Peyer's patch (tissue), 4 donors: ENCODE measurements around the gene NEB. TPM values are rescaled to one million over a fixed set of nuclear protein-coding genes. Genes with fewer than 3 reads are reported as not detected.
"Not testable (repeated sequence)": the region's sequence is repeated elsewhere in the genome, so short reads cannot be mapped to it uniquely, and the experiment has no call there.

Experiments
- DNase-seq, 3 donors: peaks; one replicate each; pipeline ENCODE4 v3.0.0-alpha.2; 2017 to 2019
- H3K27ac ChIP-seq, 4 donors: fragments of 200-600 bp; sonication (generic); one replicate each; pipeline ENCODE4 v1.5.1; 2016 to 2019
- H3K27me3 ChIP-seq, 2 donors: fragments of 200-600 bp; sonication (generic); one replicate each; pipeline ENCODE4 v1.5.1; 2019
- H3K36me3 ChIP-seq, 3 donors: fragments of 200-600 bp; sonication (generic); one replicate each; pipeline ENCODE4 v1.5.1; 2016 to 2019
- H3K4me1 ChIP-seq, 4 donors: fragments of 200-600 bp; sonication (generic); one replicate each; pipeline ENCODE4 v1.5.1; 2016 to 2019
- H3K4me3 ChIP-seq, 4 donors: fragments of 200-600 bp; sonication (generic); 1 replicate in 3 of 4; 2 replicates in 1 of 4; pipeline ENCODE4 v1.5.1; 2016 to 2019; ENCODE audit warnings: mild to moderate bottlenecking in 1 of 4
- H3K9me3 ChIP-seq, 4 donors: fragments of 200-600 bp; sonication (generic); one replicate each; pipeline ENCODE4 v1.5.1; 2016 to 2019; ENCODE audit warnings: mild to moderate bottlenecking in 1 of 4
- CTCF ChIP-seq, 6 experiments: fragments of 450-650 bp in 4 of 6; fragments of 200-600 bp in 2 of 6; sonication (generic) in 1 of 6; IDR thresholded peaks; one replicate each; pipeline ENCODE4 v1.5.1; 2017 to 2019; ENCODE audit warnings: antibody characterized with exemption in 6 of 6, mild to moderate bottlenecking in 3 of 6, moderate library complexity in 1 of 6
- POLR2A ChIP-seq, 2 donors: fragments of 450-650 bp; IDR thresholded peaks; one replicate each; pipeline ENCODE4 v1.5.1; 2017; ENCODE audit warnings: antibody characterized with exemption in 2 of 2, mild to moderate bottlenecking in 2 of 2, moderate library complexity in 2 of 2
- total RNA-seq, 4 donors: library from RNA; depleted of rRNA; stranded (reverse); fragments of >200 nt; gene quantifications; one replicate each; pipeline ENCODE4 v1.1.0, GENCODE V29; 2016

The NEB gene
- total RNA-seq, 4 donors from 2014 or later: 2.7 to 5.1 (median 4.2) TPM

GRCh38 chr2:151569167-151569566, 165.1 kb downstream of the NEB start:
- Histone ChIP-seq H3K4me3 (no peak overlapping the region), H3K4me1 (no peaks in the 10 kb centered on the region), H3K27ac (no peak overlapping the region), H3K27me3 (no peaks in the 10 kb centered on the region), H3K9me3 (no peaks in the 10 kb centered on the region), H3K36me3 (no peaks in the 10 kb centered on the region)
- no peak for DNase-seq
- TF ChIP-seq POLR2A (IDR thresholded peaks at IDR 0.05): no peak
- TF ChIP-seq CTCF (IDR thresholded peaks at IDR 0.05): no peak

GRCh38 chr2:151568501-151568900, 165.8 kb downstream of the NEB start:
- H3K27ac ChIP-seq: no peak overlapping the region
- TF ChIP-seq CTCF (IDR thresholded peaks at IDR 0.05) (no peak), POLR2A (IDR thresholded peaks at IDR 0.05) (no peak)
- H3K4me1 ChIP-seq: no peaks in the 10 kb centered on the region
- H3K27me3 ChIP-seq: no peaks in the 10 kb centered on the region
- no peak for DNase-seq
- no peak overlapping the region for H3K4me3 ChIP-seq
- H3K36me3 ChIP-seq: no peaks in the 10 kb centered on the region
- no peaks in the 10 kb centered on the region for H3K9me3 ChIP-seq

GRCh38 chr2:151567006-151567405, 167.3 kb downstream of the NEB start:
- no peaks in the 10 kb centered on the region for H3K9me3 ChIP-seq
- DNase-seq: no peak
- TF ChIP-seq POLR2A (IDR thresholded peaks at IDR 0.05) (no peak), CTCF (IDR thresholded peaks at IDR 0.05) (no peak)
- H3K4me3 ChIP-seq: no peak overlapping the region
- H3K27me3 ChIP-seq: no peaks in the 10 kb centered on the region
- H3K27ac ChIP-seq: no peak overlapping the region
- no peaks in the 10 kb centered on the region for H3K36me3 ChIP-seq
- no peaks in the 10 kb centered on the region for H3K4me1 ChIP-seq

- DNase-seq: no peak
- TF ChIP-seq CTCF (IDR thresholded peaks at IDR 0.05): no peak
- TF ChIP-seq POLR2A (IDR thresholded peaks at IDR 0.05): no peak
- H3K4me1 ChIP-seq: no peaks in the 10 kb centered on the region
- H3K4me3 ChIP-seq: no peak overlapping the region
- no peaks in the 10 kb centered on the region for H3K36me3 ChIP-seq
- no peaks in the 10 kb centered on the region for H3K27me3 ChIP-seq
- no peak overlapping the region for H3K27ac ChIP-seq
- no peaks in the 10 kb centered on the region for H3K9me3 ChIP-seq
Observed at GRCh38 chr2:151562398-151562797, 171.9 kb downstream of the NEB start.

GRCh38 chr2:151560289-151560688, 174.0 kb downstream of the NEB start:
- H3K27me3 ChIP-seq: no peaks in the 10 kb centered on the region
- DNase-seq: no peak
- TF ChIP-seq CTCF (IDR thresholded peaks at IDR 0.05) (no peak), POLR2A (IDR thresholded peaks at IDR 0.05) (no peak)
- no peak overlapping the region for H3K4me3 ChIP-seq
- no peaks in the 10 kb centered on the region for H3K4me1 ChIP-seq
- no peaks in the 10 kb centered on the region for H3K36me3 ChIP-seq
- H3K9me3 ChIP-seq: no peaks in the 10 kb centered on the region
- H3K27ac ChIP-seq: no peak overlapping the region

- not testable (repeated sequence) for H3K4me1 ChIP-seq, H3K4me3 ChIP-seq, DNase-seq, H3K36me3 ChIP-seq, H3K27ac ChIP-seq, H3K9me3 ChIP-seq, H3K27me3 ChIP-seq
Observed at GRCh38 chr2:151559431-151559830, 174.8 kb downstream of the NEB start.

GRCh38 chr2:151557883-151558282, 176.4 kb downstream of the NEB start:
- not testable (repeated sequence) for H3K9me3 ChIP-seq, H3K4me3 ChIP-seq, H3K27me3 ChIP-seq, H3K36me3 ChIP-seq, H3K27ac ChIP-seq, H3K4me1 ChIP-seq, DNase-seq
